NCI-H345 treated with DMSO at 0.1 percent for 48 hours (cell line): ENCODE results near the gene MT1A.

ENCODE experiments used
- DNase-seq: peaks from one replicate; lab custom pipeline; 2025; ENCODE audit not compliant: unreplicated experiment; lab: John Stamatoyannopoulos, UW

The MT1A gene

DNA sequence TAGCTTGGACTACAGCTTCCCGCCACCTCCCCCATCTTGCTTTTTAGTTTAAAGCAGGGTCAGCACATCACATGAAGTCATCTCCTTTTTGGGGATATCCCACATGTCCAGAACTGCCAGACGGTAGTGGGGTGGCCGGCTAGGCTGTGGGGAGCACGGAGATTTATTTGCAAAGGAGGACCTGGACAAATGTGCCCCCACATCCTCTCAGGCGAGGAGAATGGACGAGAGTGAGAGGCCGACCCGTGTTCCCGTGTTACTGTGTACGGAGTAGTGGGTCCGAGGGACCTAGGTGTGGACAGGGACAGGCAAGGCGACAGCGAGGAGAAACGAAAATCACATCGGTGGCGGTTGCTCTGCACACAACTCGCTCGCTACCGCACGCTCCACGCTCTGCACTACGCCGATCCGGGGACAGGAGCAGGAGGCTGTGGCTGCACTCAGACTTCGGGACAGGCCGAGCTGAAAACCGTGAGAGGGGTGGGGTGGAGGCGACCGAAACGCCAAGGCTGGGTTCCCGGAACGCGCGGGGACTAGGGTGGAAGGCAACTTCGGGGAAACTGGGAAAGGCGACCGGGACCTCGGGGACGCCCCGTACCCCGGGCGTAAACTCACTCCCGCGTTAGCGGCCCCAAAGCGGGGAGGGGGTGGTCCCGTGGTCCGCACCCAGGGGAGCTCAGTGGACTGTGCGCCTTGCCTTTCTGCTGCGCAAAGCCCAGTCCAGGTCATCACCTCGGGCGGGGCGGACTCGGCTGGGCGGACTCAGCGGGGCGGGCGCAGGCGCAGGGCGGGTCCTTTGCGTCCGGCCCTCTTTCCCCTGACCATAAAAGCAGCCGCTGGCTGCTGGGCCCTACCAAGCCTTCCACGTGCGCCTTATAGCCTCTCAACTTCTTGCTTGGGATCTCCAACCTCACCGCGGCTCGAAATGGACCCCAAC is at the start of gene MT1A:
TSS of gene MT1A (plus strand) at position 853 of the 937 bp plus-strand sequence. CDS start at position 926, 73 bp downstream.
- DNase-seq: no peak

DNA sequence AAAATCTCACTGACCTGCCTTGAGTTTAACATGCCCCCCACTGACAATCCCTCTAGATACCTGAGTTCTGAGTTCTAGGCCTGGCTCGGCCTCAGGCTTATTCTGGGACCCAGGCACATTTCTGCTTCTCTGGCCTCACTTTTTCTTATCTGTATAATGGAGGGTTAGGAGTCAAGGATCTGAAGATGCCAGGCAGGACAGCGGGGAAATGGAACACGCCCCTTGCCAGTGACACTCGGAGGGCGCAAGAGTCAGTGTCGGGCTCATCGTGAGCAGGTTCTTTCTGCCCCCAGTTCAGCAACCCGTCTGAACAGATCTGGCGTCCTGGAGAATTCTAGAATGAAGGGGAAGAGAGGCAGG is 49.7 kb upstream of the MT1A start:
- DNase-seq: no peak

DNA sequence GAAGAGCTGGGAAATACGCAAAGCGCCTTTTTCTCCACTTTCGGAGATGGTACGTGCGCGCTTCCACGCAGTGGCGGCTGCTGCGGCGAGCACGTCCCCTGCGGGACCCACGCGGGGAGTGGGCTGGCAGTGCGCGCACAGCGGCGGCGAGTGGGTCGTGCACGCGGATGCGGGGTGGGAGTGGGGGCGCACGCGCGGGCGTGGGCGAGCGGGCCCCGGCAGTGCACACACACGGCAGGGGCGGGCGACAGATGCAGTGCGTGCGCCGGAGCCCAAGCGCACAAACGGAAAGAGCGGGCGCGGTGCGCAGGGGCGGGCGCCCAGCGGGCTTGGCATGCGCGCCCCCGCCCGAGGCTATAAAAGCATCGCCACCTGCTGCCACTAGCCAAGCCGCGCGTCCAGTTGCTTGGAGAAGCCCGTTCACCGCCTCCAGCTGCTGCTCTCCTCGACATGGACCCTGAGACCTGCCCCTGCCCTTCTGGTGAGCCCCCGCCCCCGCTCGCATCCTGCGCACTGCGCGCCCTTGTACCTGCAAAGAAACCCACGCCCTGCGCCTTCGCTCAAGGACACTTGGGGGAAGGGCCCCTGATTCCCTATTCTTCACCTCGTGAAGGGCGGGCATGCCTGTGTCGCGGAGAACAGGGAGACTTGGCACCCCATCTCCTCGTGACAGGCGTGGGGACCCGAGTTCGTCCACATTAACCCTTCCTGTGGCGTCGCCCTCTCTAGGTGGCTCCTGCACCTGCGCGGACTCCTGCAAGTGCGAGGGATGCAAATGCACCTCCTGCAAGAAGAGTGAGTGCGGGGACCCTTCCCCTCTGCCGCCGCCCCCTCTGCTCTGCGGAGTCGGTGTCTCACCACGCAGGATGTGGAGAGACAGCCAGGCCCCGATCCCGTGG is 49.1 kb upstream of the MT1A start, which contains the start of gene MT3:
TSS of gene MT3 (plus strand) at position 388 of the 899 bp plus-strand sequence. CDS start at position 451, 63 bp downstream.
- peak; percentile 16 for DNase-seq

DNA sequence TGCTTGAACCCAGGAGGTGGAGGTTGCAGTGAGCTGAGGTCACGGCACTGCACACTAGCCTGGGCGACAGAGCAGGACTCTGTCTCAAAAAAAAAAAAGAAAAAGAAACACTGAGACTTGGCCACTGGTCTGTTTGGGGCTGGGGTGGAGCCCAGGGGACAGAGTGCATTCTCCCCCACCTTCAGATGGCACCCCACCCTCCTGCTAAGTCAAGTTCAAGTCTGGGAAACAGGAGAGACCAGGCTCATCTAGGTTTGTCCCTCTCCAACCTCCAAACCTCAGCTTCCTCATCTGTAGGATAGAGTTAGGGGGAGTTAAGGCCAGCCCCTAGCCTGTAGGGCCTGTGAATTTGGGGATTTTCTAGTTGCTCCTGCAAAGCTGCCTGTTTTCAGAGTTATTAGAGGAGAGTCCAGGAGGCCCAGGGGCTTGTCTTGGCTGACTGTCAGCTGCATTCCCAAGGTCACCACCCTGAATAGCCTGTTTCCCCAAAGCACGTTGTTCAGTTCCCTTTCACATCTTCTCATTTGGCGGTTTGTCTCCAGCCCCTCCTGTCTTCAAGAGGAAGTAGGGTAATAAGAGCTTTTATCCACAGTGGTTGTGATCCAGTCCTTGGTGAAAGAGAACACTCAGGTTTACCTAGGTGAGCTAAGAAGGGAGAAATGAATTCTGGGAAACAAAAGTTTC is 46.9 kb upstream of the MT1A start:
- DNase-seq: no peak

DNA sequence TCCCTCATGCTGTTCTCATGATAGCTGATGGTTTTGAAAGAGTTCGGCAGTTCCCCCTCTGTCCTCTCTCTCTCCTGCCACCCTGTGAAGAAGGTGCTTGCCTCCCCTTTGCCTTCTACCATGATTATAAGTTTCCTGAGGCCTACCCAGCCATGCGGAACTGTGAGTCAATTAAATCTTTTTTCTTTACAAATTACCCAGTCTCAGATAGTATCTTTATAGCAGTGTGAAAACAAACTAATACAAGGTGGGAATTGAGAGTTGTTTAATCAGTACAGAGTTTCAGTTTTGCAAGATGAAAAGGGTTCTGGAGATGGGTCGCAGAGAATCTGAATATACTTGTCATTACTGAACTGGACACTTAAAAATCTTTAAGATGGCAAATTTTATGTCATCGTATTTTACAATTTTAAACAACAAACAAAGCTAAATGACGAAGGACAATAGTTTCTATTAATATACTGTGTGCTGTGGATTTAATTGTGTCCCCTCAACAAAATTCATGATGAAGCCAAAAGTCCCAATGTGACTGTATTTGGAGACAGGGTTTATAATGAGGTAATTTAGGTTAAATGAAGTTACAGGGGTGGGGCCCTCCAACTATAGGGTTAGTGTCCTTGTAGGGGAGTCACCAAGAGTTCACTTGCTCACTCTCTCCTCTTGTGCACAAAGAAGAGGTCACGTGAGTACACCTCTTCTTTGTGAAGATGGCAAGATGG is 44.7 kb upstream of the MT1A start:
- DNase-seq: no peak

DNA sequence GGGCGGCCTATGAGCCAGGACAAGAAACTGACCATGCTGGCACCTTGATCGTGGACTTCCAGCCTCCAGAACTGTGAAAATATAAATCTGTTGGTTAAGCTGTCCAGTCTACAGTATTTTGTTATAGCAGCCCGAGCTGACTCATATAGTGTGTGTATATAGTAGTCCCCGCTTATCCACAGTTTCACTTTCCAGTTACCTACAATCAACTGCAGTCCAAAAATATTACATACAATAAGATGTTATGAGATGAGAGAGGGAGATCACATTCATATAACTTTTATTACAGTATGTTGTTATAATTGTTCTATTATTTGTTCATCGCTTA is 44.2 kb upstream of the MT1A start:
- DNase-seq: no peak

DNA sequence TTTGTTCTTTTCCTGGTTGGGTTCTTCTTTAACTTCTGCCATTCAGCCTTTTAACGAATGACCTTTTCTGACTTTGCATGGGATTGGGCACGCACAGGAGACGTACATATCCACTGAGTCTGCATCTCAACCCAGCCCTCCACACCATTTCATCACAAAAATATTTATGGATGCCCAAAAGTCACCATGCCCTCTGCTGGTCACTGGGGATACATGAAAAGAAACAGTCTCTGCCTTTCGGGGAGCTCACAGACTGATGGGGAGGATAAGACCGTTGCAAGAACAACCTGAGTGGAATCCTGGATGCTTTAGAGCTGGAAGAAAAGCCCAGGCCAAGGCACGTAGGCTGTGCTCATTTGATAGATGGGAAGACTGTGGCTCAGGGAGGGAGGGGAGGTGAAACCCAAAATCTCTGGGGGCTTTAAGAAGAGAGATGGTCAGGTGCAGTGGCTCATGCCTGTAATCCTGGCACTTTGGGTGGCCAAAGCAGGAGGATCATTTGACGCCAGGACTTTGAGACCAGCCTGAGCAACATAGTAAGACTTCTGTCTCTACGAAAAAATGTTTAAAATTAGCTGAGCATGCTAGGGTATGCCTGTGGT is 38.0 kb upstream of the MT1A start:
- DNase-seq: peak; percentile 27

DNA sequence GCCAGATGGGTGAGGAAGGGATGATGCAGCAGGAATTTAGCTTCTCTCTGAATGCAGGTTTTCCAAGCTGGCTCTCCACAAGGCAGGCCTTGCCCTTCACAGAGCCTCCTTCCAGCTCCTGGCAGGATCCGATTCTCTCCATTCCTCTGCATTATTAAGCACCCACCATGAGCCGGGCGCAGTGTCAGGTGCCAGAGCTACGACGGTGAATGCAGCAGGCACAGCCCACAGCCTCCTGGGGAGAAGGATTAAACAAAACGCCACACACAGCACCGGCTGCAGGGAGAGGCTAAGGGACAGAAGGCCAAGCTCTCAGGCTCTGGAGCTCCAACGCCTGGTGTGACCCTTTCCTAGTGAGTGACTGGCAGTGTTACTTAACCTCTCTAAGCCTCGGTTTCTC is 37.1 kb upstream of the MT1A start:
- DNase-seq: no peak

DNA sequence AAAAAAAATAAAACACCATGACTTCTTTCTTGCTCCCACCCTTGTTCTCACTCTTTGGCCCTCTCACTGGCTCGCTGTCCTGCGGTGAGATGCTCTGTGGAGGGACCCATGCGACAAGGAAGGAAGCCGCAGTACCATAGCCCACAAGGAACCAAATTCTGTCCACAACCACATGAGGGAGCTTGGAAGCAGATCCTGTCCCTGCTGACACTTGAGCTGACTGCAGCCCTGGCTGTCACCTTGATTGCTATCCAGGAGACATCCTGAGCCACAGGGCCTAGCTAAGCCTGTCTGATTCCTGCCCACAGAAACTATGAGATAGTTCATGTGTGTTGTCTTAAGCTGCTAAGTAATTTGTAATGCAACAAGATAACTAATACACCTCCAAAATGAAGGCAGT is 34.9 kb upstream of the MT1A start:
- no peak for DNase-seq

DNA sequence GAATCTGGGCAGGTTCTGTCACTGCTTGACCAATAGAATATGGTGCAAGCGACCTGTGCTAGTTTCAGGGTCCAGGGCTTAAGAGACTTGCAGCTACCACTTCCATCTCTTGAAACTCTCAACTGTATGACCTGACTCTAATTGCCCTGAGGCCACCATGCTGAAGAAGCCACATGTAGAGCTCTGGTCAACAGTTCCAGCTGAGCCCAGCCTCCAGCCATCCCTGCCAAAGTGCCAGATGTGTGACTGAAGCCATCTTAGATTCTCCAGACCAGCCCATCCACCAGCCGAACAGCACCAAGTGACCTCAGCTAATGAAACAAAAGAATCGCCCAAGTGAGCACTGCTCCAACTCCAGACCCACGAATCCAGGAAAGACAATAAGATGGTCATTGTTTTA is 33.5 kb upstream of the MT1A start:
- no peak for DNase-seq

DNA sequence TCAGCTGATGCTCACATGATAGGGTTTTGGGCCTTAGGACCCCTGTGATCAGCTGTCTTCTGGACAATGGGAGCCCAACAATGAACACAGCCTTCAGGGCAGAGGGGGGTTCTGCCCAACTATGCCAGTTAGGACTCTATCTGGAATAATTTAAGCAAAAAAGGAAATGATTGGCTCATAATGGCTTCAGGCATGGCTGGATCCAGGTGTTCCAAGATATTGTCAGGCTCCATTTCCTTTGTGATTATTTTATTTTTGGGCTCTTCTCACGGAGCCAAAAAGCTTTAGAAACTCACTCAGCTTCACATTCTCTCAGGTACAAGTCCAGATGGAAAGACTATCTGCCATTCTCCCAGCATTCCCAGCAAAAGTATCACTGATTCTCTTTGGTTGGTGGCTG is 33.0 kb upstream of the MT1A start:
- no peak for DNase-seq

DNA sequence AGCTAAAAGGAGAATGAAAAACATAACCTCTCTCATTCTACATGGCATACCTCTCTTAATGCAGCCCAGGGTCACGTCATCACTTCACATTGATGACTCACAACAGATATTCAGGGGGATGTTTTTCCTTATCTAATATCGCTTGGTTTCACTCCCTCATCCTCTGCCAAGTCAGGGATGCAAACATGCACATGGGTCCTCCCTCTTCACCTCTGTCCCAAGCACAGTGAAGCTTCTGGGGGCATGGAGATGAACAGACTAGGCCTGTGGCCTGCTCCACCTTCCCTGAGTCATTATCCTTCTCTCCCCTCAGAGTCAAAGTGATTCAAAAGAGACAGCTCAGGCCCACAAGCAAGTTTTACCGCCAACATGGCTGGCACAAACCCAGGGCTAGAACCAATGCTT is 32.4 kb upstream of the MT1A start:
- no peak for DNase-seq

DNA sequence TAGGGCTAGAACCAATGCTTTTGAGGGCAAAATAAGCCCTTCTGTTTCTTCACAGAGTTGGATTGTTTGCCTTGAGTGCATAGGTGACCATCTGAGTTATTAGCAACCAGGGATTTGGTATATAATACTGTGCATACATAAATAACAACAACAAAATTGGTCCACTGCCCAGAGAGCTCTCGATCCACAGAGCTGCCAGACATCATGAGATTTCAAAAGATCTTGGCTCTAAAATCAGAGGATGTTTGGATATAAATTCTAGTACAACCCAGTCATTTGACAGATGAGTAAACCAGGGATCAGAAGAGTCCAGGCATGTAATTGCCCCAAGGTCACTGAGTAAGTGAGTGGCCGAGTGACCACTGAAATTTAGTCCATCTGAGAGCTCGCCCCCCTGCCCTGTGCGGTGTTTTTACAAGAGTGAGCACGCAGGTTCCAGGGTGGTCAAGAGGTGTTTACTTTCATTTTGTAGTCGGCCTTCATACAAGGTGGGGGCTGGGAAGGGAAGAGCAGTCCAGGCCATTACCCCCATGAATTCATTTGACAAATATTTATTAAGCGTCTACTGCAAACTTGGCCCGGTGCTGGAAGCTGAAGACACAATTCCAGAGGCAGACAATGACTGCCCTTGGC is 31.9 kb upstream of the MT1A start:
- no peak for DNase-seq

DNA sequence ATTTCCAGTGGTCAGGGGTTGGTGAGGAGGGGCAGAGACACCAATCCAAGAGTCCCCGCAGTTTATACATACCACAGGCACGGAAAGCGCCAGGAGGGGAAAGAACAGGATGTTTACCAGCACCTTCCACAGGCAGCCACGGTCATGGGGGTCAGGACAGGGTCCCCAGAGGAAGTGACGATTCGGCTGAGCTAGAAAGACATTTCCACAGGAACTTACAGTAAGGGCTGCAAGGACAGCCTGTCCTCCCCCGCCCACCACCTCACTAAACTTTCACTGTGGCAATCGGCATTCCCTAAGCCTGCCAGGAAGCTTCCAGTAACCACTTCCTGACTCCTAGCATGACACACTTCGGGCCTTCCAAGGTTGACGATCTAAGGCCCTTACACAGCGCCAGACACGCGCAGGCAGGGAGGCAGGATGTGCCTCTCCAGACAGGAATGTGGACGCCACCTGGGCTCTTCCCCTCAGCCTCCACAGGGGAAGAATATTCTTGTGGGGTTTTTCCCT is 31.3 kb upstream of the MT1A start:
- DNase-seq: no peak

DNA sequence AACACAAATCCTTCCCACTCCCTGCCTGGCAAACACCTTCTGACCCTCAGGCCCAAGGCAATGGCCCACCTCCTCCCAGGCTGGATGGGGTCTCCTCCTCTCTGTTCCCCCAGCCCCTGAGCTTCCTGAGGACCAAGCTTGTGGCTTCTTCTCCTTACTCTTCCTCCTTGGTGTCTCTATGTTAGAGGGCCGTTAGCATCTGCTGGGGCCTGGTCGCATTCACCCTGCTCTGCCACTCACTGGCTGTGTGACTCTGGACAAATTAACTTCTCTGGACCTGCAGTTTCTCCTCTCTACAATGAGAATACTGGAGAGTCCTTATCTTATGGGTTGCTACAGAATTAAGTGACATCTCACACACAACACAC is 30.8 kb upstream of the MT1A start:
- no peak for DNase-seq

DNA sequence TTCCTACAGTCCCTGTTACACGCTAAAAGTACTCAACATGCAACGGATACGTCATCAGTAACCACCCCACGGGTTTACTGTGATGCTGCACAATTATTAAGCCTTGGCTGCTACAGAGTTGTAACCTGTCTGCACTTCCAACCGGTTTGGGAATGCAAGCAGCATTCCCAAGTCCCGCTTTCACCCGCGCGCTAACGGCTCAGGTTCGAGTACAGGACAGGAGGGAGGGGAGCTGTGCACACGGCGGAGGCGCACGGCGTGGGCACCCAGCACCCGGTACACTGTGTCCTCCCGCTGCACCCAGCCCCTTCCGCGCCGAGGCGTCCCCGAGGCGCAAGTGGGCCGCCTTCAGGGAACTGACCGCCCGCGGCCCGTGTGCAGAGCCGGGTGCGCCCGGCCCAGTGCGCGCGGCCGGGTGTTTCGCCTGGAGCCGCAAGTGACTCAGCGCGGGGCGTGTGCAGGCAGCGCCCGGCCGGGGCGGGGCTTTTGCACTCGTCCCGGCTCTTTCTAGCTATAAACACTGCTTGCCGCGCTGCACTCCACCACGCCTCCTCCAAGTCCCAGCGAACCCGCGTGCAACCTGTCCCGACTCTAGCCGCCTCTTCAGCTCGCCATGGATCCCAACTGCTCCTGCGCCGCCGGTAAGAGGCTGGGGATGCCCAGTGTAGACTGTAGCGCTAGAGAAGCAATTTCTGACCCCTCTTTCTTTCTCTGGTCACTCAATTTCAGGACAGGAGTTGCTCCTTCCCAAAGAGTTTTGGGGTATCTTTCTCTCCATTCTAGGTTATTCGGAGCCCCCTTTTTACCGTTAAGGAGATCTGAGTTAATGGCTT is 30.2 kb upstream of the MT1A start, which contains the start of gene MT2A:
TSS of gene MT2A (plus strand) at position 542 of the 833 bp plus-strand sequence. CDS start at position 614, 72 bp downstream.
- DNase-seq: peak; percentile 84

DNA sequence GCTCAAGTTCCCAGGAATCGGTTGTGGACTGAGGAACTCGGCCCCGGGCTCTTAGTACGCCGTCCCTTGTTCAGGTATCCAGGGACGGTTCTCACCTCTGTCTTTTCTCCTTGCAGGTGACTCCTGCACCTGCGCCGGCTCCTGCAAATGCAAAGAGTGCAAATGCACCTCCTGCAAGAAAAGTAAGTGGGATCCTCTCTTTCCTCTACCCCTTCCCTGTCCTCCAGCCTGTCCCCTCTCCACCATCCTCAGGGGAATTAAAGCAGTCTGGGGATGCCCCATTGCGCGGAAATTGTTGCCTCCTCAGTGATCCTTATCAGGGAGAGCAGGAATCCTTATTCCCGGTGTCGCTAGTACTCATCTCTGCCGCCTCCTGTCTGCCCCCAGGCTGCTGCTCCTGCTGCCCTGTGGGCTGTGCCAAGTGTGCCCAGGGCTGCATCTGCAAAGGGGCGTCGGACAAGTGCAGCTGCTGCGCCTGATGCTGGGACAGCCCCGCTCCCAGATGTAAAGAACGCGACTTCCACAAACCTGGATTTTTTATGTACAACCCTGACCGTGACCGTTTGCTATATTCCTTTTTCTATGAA is 29.5 kb upstream of the MT1A start:
- no peak for DNase-seq

DNA sequence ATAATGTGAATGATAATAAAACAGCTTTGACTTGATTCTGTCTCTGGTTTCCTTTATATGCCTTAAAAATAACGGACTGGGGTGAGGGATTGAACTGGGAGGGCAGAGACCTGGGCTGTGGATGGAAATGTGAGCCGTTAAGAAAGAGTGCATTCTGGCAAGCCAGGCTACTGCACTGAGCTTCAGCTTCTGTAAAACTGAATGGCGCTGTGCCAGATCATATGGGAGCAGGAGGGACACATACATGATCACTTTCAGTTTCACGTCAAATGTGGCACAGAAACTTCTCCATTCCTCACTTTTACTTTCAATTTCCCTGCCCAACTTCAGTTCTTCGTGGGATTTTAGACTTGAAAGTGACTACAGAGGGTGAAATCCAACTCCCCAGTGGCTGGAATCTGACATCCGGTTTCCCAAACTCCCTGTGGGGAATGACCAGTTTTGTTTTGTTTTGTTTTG is 29.0 kb upstream of the MT1A start:
- no peak for DNase-seq
